Stimulated activated CD8-positive, alpha-beta memory T cell treated with anti-CD3 and anti-CD28 coated beads, Interleukin-7, amount 100 ng/mL, for 24 hours (primary cell): ENCODE measurements around the gene GLCCI1.
"Not testable (repeated sequence)": the region's sequence is repeated elsewhere in the genome, so short reads cannot be mapped to it uniquely, and the experiment has no call there.

Source experiments
- DNase-seq: peaks from one replicate; pipeline ENCODE4 v3.0.0-alpha.2; 2020; ENCODE audit warnings: low read depth

GLCCI1 gene

DNA sequence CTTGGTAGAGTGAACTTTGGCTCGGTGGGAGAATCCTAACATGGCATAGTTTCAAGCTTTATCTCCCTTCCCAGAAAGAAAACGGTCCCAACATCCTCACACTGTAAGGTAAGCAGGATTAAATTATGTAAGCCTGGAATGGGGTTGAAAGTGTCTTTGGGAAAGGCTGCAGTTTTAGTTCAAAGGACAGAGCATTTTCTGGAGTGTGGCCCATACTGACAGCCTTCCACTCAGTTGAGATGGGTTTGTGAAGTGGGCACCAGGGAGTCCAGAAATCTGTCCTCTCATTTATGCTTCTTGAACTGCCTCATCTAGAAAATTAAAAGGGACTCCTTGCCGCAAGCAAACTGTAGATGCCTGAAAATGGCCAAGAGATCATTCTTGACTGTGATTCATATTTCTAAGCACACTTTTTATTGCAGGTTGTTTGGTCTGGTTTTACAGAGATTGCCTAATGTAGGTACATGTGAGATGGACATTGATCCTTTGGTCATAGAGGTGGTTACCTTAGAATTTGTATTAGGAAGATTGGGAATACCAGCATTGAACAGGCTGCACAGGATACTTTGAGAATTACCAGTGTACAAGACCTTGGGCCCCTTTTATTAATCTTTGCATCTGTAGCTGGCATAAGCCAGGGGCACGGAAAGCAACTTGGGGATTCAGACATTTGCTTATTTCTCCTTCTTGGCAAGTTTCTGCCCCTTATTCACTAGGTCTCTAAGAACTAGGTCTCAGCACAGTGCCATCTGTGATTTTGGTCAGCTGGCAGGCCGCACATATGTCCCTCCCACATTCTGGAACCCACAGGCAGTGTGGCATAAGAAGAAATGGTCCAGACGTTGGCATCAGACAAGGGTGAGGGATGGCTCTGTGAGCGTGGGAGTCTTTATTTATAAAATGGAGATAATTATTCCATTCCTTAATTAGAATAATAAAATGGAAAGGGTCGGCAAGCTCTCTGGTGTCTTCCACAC is 125.9 kb downstream of the GLCCI1 start:
- DNase-seq = no peak

DNA sequence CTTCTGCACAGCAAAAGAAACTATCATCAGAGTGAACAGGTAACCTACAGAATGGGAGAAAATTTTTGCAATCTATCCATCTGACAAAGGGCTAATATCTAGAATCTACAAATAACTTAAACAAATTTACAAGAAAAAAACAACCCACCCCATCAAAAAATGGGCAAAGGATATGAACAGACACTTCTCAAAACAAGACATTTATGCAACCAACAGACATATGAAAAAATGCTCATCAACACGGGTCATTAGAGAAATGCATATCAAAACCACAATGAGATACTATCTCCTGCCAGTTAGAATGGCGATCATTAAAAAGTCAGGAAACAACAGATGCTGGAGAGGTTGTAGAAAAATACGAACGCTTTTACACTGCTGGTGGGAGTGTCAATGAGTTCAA is 132.7 kb downstream of the GLCCI1 start:
- not testable (repeated sequence) for DNase-seq

- no peak for DNase-seq
These were observed 134.7 kb downstream of the GLCCI1 start for GRCh38 chr7:8103282-8103681.

DNA sequence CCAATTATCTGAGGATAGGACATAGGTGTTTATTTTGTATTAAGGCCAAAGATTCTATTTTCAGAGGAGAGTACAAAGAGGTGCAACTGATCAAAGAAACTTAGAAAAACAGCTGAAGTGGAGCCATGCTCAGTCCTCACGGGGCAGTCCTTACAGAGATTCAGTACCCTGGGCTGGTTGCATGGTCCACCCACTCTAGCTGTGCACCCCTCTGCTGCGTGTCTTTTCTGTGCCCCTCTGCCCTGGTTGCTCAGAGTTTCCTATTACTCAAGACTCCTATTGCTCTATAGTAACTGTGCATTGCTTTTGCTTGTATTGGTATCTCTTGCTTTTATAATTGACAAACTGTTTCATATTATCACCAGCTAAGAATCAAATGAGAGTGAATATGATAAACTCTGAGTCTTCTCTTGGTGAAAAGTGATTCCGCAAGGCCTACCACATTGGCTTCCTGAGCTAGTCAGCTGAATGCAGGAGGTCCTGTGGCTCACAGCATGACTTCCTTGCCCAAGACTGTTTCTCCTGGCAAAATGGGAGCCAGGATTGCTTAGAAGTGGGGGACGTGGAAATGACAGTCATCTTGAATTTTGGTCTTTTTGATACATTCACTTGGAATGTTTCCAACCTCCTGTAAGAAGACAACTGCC is 137.0 kb downstream of the GLCCI1 start:
- no peak for DNase-seq

- no peak for DNase-seq
These were observed 140.8 kb downstream of the GLCCI1 start for GRCh38 chr7:8109196-8110022.

GRCh38 chr7:8111282-8111960 is 142.8 kb downstream of the GLCCI1 start:
- no peak for DNase-seq

DNA sequence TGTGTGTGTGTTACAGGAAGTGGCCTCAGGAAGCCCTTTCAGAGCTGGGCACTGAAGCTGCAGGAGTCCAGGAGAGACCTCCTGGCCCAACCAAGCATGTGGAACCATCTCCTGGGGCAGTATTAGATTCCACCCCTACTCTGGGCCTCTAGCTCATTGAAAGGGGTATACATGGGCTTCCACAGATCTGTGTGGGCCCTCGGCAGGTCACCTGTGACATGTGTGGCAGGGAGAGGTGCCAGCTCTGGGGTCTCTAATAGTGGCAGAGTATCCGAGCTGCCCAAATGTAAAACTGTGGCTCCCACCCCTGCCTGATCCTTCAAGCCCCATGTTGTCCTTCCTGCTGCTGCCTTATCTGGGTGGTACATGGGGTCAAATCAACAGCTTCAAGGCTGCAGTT is 144.1 kb downstream of the GLCCI1 start:
- DNase-seq = no peak

DNA sequence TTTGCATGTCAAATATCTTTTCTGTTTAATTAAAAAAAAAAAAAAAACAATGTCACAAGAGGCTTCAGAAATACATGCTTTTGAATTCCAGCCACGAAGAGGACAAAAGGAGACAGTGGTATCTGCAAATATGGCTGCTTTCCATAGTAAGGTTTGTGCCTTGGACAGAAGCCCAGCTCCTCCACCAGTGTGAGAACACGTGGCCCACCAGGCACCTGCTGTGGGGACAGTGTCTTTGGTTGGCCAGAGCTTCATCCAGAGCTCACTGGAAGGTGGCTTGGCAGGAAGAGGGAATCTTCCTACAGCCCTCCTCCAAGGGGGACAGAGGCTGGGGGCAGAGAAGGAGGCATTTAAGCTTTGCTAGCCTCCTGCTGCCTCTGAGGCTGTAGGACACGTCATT is 144.6 kb downstream of the GLCCI1 start:
- DNase-seq = no peak

DNA sequence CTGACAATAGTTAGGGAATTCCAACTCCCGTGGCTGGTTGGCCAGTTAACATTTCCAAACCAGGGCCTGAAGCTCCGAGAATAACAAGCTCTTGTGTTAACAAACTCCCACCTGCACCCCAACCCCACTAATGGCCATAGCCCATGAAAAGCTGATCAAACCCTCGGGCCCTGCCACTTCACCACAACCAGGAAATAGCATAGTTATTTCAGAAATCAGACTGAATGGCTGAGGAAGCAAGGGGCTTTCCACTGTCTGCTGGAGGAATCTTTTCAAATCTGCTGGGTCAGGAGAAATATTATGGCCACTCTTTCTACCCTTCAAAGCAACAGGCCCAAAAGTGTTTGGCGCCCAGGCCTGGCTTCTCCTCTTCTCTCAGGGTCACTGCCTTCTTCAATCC is 145.6 kb downstream of the GLCCI1 start:
- no peak for DNase-seq

DNA sequence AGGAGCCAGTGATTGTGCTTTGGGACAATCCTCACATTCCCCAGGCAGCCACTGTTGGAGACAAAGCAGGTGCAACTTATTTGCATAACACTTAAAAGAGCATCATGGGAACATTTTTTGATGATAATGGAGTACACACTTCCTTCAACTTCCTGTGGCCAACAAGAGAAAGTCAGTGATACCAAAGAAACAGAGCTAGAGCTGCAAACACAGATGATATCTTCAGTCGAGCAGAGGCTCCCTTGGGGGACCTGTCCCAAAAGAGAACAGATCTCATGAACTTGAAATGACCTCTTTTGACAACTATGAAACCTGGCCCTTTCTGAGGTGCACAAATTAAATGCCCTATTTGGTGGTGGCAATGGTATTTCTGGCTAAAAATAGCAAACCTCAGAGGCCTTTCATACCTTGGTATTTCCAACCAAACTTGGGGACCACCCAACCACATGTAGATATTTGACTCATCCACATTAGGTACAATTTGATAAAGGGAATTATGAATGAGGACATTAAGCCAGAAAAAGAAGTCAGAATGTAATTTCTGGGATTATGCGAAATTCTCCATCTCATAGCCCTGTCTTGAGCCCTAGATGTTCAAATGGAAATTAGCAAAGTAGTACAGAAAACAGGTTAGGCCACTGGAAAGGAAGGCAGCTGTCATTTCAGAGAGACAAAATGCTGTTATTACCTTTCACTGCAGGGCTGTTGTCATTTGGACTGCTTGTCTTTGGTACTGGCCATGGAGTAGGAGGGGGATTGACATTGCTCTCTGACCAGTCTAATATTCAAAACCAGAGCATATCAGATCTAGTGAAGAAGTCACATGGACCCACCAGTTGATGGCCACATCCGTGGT is 147.2 kb downstream of the GLCCI1 start:
- DNase-seq = no peak

- no peak for DNase-seq
These were observed 148.6 kb downstream of the GLCCI1 start for GRCh38 chr7:8117195-8117594.

GRCh38 chr7:8119262-8119661 is 150.7 kb downstream of the GLCCI1 start:
- DNase-seq = no peak

DNA sequence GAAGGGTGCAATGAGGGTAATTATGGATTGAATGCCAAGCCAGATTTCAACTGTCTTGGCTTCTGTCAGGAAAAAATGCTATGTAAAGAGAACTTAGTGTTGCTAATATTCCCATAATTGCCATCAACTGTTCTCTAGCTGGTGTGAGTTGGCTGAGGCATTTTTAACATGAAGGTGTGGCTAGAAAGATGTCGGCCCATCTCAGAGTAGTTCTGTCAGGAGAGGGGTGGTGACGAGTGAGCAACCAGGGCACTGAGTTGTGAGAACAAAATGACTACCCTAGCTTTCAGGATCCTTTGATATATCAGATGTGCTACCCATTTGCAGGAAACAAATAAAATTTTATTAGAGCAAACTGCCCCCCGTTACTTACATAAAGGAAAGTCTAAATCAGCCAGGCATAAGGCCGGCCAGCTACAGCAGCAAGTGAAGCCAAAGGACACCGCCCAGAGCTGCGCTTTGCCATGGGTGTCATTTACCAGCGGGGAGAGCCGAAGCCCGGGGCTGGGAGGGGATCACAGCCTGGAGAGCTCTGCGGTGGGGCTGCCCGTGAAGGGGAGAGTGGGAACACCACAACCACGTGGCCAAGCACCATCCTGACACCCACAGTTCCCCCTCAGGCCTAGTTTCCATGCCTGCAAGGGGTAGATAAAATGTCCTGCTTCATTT is 151.9 kb downstream of the GLCCI1 start:
- DNase-seq = no peak

DNA sequence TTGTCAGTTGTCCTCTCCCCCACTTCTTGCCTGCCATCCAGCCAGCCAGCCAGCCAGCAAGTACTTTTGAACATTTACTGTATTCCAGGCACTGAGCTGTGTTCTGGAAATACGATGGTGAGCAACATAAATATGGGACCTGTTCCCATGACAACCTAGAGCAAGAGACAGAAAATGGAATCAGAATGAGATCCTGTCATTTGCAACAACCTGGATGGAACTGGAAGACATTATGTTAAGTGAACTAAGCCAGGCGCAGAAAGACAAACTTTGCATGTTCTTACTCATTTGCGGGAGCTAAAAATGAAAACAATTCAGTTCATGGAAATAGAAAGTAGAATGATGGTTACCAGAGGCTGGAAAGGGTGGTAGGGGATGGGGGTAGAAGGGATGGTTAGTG is 152.6 kb downstream of the GLCCI1 start:
- no peak for DNase-seq

DNA sequence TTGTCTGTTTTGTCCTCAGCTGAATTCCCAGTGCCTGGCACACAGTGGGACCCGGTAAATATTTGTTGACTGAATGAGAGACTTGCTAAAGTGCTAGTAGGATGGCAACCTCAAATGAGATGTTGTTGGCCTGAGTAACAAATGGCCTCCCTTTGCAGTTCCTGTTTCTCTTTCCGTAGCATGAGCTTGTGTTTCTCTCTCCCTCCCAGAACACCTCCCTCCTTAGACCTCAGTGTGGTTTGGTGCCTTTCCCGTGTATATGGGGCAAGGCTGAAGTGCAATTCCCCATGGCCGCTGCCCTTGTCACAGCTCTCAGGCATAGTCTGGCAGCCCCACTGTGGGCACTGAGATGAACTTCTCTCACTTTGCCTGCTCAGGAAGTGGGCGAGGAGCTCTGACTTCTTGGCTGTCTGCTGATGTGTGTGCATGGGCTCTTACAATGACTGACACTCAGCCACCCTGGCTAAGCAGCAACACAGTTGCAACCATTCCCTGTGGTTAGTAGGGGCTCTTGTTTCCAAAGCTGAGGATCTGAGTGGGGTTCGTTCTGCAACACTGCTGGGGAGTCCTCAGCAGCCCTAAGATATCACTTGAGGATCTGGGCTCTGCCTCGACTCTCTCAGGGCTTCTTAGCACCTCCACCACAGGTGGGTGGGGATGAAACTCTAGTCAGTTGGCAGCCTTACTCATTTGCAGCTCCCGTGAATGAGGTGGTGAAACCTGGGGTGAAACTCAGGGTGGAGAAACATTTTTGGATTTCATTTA is 157.3 kb downstream of the GLCCI1 start:
- peak; percentile 45 for DNase-seq

- DNase-seq = no peak
These were observed 158.1 kb downstream of the GLCCI1 start for GRCh38 chr7:8126601-8127167.

DNA sequence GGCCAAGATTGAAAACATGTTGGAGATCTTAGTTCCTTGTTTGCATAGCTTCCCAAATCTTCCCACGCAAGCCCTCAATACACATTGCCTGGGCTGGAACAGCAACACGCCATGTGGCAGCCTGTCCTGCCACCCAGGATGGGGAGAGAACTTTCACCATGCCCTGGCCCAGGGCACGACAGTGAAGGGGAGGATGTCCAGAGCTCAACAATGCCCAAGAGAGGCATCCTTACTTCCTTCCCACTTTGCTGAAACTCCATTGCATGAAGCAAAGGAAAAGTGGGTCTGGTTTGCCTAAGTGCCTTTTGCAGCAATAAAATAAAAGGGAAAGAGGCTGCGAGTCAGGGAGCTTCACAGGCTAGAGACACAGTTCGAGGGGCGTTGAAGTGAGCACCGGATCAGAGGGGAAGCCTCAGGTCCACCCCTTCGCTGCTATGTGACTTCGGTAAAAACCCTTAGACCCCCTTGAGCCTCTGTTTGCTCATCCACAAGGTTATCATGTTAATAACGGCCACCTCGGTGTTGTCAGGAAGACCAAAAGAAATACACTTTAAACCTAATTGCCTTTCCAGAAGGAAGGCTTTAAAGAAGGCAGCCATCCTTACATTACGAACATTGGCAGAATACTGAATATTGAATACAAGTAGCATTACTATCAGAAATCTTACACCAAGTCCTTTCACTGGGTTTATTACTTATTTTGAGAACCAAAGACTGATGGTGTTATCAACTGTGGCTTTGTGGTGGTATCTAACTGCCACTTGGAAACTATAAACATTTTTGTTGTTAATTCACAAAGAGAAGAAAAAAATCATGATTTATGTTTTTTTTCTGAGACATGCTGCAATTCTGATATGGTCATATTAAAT is 160.1 kb downstream of the GLCCI1 start:
- no peak for DNase-seq

- DNase-seq = no peak
These were observed 160.7 kb downstream of the GLCCI1 start for GRCh38 chr7:8129318-8129659.
